NB4 (cell line): ENCODE results near the gene AVEN.

Source experiments
- MAX ChIP-seq: IDR thresholded peaks from 2 replicates; pipeline ENCODE4 v1.6.1; 2011; ENCODE audit warnings: low read depth, low read length
- MYC ChIP-seq: IDR thresholded peaks from 2 replicates; pipeline ENCODE4 v1.6.1; 2011; ENCODE audit warnings: low read depth, low read length
- POLR2A ChIP-seq: IDR thresholded peaks from 2 replicates; pipeline ENCODE4 v1.6.1; 2011; ENCODE audit warnings: mild to moderate bottlenecking; ENCODE audit not compliant: insufficient read length; ENCODE audit errors: extremely low read depth
- TF ChIP-seq, protein P1 (sequence below): IDR thresholded peaks from one replicate; pipeline ENCODE4 v1.5.1; 2012; ENCODE audit warnings: low read depth, low read length

- TF ChIP-seq, protein P1, sequence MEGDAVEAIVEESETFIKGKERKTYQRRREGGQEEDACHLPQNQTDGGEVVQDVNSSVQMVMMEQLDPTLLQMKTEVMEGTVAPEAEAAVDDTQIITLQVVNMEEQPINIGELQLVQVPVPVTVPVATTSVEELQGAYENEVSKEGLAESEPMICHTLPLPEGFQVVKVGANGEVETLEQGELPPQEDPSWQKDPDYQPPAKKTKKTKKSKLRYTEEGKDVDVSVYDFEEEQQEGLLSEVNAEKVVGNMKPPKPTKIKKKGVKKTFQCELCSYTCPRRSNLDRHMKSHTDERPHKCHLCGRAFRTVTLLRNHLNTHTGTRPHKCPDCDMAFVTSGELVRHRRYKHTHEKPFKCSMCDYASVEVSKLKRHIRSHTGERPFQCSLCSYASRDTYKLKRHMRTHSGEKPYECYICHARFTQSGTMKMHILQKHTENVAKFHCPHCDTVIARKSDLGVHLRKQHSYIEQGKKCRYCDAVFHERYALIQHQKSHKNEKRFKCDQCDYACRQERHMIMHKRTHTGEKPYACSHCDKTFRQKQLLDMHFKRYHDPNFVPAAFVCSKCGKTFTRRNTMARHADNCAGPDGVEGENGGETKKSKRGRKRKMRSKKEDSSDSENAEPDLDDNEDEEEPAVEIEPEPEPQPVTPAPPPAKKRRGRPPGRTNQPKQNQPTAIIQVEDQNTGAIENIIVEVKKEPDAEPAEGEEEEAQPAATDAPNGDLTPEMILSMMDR = no peak
- TF ChIP-seq POLR2A = no peak
- no peak for TF ChIP-seq MYC
- TF ChIP-seq MAX = no peak
Measured at GRCh38 chr15:34025252-34025651, 13.8 kb downstream of the AVEN start.
